H9 (cell line): Measurements from ENCODE around the gene LRRC63. TPM values are rescaled to one million over a fixed set of nuclear protein-coding genes. Genes with fewer than 3 reads are reported as not detected.

ENCODE experiments used
- DNase-seq: peaks from one replicate; pipeline ENCODE4 v3.0.0-alpha.2; 2017
- H2AFZ ChIP-seq: one replicate; pipeline ENCODE4 v1.6.1; 2013; ENCODE audit warnings: mild to moderate bottlenecking, low read length, control low read depth, moderate library complexity
- H2AK5ac ChIP-seq: 2 replicates; pipeline ENCODE4 v1.6.1; 2013; ENCODE audit warnings: low read length, control low read depth, mixed read lengths; ENCODE audit not compliant: insufficient read length
- H2BK120ac ChIP-seq: one replicate; pipeline ENCODE4 v1.6.1; 2013; ENCODE audit warnings: low read depth, mild to moderate bottlenecking, low read length, control low read depth, inconsistent platforms; ENCODE audit not compliant: poor library complexity, severe bottlenecking
- H2BK12ac ChIP-seq: 2 replicates; pipeline ENCODE4 v1.6.1; 2013; ENCODE audit warnings: low read length, control low read depth, mixed read lengths, low read depth; ENCODE audit not compliant: insufficient read length
- H2BK15ac ChIP-seq: 2 replicates; pipeline ENCODE4 v1.6.1; 2013; ENCODE audit warnings: low read depth, low read length, control low read depth
- H2BK20ac ChIP-seq: one replicate; pipeline ENCODE4 v1.6.1; 2013; ENCODE audit warnings: low read depth, mild to moderate bottlenecking, low read length, control low read depth, inconsistent platforms; ENCODE audit not compliant: poor library complexity, severe bottlenecking
- H2BK5ac ChIP-seq: 2 replicates; pipeline ENCODE4 v1.6.1; 2013; ENCODE audit warnings: low read length, control low read depth, mixed read lengths; ENCODE audit not compliant: insufficient read length
- H3K14ac ChIP-seq: 2 replicates; pipeline ENCODE4 v1.6.1; 2013; ENCODE audit warnings: low read length, control low read depth; ENCODE audit not compliant: insufficient read depth
- H3K18ac ChIP-seq: 2 replicates; pipeline ENCODE4 v1.6.1; 2013; ENCODE audit warnings: low read depth, mild to moderate bottlenecking, mixed read lengths, low read length, control low read depth; ENCODE audit not compliant: insufficient read length
- H3K23ac ChIP-seq: 2 replicates; pipeline ENCODE4 v1.6.1; 2013; ENCODE audit warnings: low read length, control low read depth, mixed read lengths, low read depth; ENCODE audit not compliant: insufficient read length
- H3K23me2 ChIP-seq: 2 replicates; pipeline ENCODE4 v1.6.1; 2013; ENCODE audit warnings: low read depth, mild to moderate bottlenecking, mixed read lengths, low read length, control low read depth; ENCODE audit not compliant: insufficient read length, poor library complexity, severe bottlenecking
- H3K27ac ChIP-seq: 2 replicates; pipeline ENCODE4 v1.5.1; 2013; ENCODE audit warnings: low read length, control low read depth, mixed read lengths, low read depth; ENCODE audit not compliant: insufficient read length
- H3K27me3 ChIP-seq: 2 replicates; pipeline ENCODE4 v1.6.1; 2013; ENCODE audit warnings: low read length, control low read depth, inconsistent platforms; ENCODE audit not compliant: insufficient read depth
- H3K4ac ChIP-seq: 2 replicates; pipeline ENCODE4 v1.6.1; 2013; ENCODE audit warnings: low read depth, mild to moderate bottlenecking, control low read depth, inconsistent platforms, low read length, moderate library complexity
- H3K4me1 ChIP-seq: 2 replicates; pipeline ENCODE4 v1.6.1; 2013; ENCODE audit warnings: low read length, control low read depth, inconsistent platforms; ENCODE audit not compliant: insufficient read depth
- H3K4me2 ChIP-seq: 2 replicates; pipeline ENCODE4 v1.6.1; 2013; ENCODE audit warnings: low read length, control low read depth, mixed read lengths; ENCODE audit not compliant: insufficient read length, insufficient read depth
- H3K56ac ChIP-seq: 2 replicates; pipeline ENCODE4 v1.6.1; 2013; ENCODE audit warnings: low read depth, mild to moderate bottlenecking, mixed read lengths, low read length, control low read depth; ENCODE audit not compliant: insufficient read length
- H3K79me1 ChIP-seq: 2 replicates; pipeline ENCODE4 v1.6.1; 2013; ENCODE audit warnings: low read depth, mild to moderate bottlenecking, moderate library complexity, low read length, control low read depth, inconsistent platforms; ENCODE audit not compliant: insufficient read depth, poor library complexity, severe bottlenecking
- H3K79me2 ChIP-seq: 2 replicates; pipeline ENCODE4 v1.6.1; 2013; ENCODE audit warnings: low read length, control low read depth, inconsistent platforms; ENCODE audit not compliant: insufficient read depth
- H3K9ac ChIP-seq: 2 replicates; pipeline ENCODE4 v1.6.1; 2013; ENCODE audit warnings: low read length, control low read depth, mixed read lengths; ENCODE audit not compliant: insufficient read length; ENCODE audit errors: extremely low read depth
- H3K9me3 ChIP-seq: one replicate; pipeline ENCODE4 v1.6.1; 2013; ENCODE audit warnings: low read depth, low read length, inconsistent platforms; ENCODE audit not compliant: control insufficient read depth
- H3T11ph ChIP-seq: one replicate; pipeline ENCODE4 v1.6.1; 2013; ENCODE audit warnings: mild to moderate bottlenecking, low read length, control low read depth, inconsistent platforms
- H4K20me1 ChIP-seq: one replicate; pipeline ENCODE4 v1.6.1; 2013; ENCODE audit not compliant: control insufficient read depth, insufficient read length, insufficient read depth
- H4K5ac ChIP-seq: 2 replicates; pipeline ENCODE4 v1.6.1; 2013; ENCODE audit warnings: low read depth, mild to moderate bottlenecking, mixed read lengths, low read length, control low read depth; ENCODE audit not compliant: insufficient read length
- H4K8ac ChIP-seq: replicated peaks from 2 replicates; pipeline ENCODE4 v1.6.1; 2013; ENCODE audit warnings: low read length, control low read depth, mixed read lengths, low read depth; ENCODE audit not compliant: insufficient read length
- H4K91ac ChIP-seq: 2 replicates; pipeline ENCODE4 v1.6.1; 2013; ENCODE audit warnings: low read depth, mild to moderate bottlenecking, moderate library complexity, mixed read lengths, low read length, control low read depth; ENCODE audit not compliant: insufficient read length
- H3K27ac Mint-ChIP-seq, 3 experiments: 2 replicates in 2 of 3; 3 replicates in 1 of 3; pipeline ENCODE4 v1.8.0; 2020 to 2021; ENCODE audit warnings: mixed read lengths in 3 of 3, mild to moderate bottlenecking in 1 of 3, moderate library complexity in 1 of 3
- H3K27me3 Mint-ChIP-seq: 2 replicates; pipeline ENCODE4 v1.8.0; 2021; ENCODE audit warnings: low read depth, mild to moderate bottlenecking, moderate library complexity, mixed read lengths
- H3K36me3 Mint-ChIP-seq, 3 experiments: 2 replicates in 2 of 3; 3 replicates in 1 of 3; pipeline ENCODE4 v1.8.0; 2020 to 2021; ENCODE audit warnings: low read depth in 3 of 3, mixed read lengths in 3 of 3; ENCODE audit not compliant: insufficient read depth in 1 of 3
- H3K4me1 Mint-ChIP-seq, 2 experiments: 2 replicates each; pipeline ENCODE4 v1.8.0; 2020; ENCODE audit warnings: mixed read lengths in 2 of 2
- H3K4me3 Mint-ChIP-seq, 2 experiments: 2 replicates in 1 of 2; 3 replicates in 1 of 2; pipeline ENCODE4 v1.8.0; 2020 to 2021; ENCODE audit warnings: mild to moderate bottlenecking in 2 of 2, mixed read lengths in 2 of 2, moderate library complexity in 1 of 2
- H3K9me3 Mint-ChIP-seq, 2 experiments: 2 replicates in 1 of 2; 3 replicates in 1 of 2; pipeline ENCODE4 v1.8.0; 2020; ENCODE audit warnings: mild to moderate bottlenecking in 2 of 2, mixed read lengths in 2 of 2, moderate library complexity in 1 of 2
- WGBS: extraction: QIAGEN DNeasy Blood & Tissue Kit; methylation state at CpG from one replicate; pipeline ENCODE4 v1.1.7; 2013; ENCODE audit warnings: missing lambda C conversion rate, low lambda C conversion rate, mixed read lengths; ENCODE audit not compliant: insufficient read length; ENCODE audit errors: extremely low coverage; 5-methylcytosine and 5-hydroxymethylcytosine counted together
- total RNA-seq: library from RNA; stranded (reverse); gene quantifications from 2 replicates; pipeline ENCODE4 v1.2.1, GENCODE V29; 2021
- TF ChIP-seq, protein P1 (sequence below): fragments of 200-600 bp; sonication (generic); conservative IDR thresholded peaks from 3 replicates; pipeline ENCODE4 v1.8.0; 2021; ENCODE audit warnings: antibody characterized with exemption, mild to moderate bottlenecking

LRRC63 gene
- total RNA-seq, 1 experiment from 2014 or later = not detected

DNA sequence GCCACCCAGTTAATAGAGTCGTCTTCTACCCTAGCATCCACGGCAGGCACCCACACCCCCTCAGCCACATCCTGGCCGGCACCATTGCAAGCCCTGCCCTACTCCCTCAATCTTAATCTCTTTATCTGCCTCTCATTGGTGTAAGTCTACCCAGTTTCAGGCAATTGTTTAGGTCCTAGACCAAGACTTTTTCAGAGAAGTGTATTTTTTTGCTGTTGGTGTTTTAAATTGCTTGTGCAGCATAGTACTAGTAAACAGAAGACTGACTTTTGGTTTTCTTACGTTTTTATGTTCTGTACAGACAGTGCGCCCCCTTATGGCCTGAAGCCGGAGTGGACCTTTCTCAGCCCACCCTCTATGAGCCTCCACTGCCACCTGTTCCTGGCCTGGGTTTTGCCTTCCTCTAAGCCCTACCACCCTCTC is 27.4 kb upstream of the LRRC63 start:
- TF ChIP-seq, protein P1, sequence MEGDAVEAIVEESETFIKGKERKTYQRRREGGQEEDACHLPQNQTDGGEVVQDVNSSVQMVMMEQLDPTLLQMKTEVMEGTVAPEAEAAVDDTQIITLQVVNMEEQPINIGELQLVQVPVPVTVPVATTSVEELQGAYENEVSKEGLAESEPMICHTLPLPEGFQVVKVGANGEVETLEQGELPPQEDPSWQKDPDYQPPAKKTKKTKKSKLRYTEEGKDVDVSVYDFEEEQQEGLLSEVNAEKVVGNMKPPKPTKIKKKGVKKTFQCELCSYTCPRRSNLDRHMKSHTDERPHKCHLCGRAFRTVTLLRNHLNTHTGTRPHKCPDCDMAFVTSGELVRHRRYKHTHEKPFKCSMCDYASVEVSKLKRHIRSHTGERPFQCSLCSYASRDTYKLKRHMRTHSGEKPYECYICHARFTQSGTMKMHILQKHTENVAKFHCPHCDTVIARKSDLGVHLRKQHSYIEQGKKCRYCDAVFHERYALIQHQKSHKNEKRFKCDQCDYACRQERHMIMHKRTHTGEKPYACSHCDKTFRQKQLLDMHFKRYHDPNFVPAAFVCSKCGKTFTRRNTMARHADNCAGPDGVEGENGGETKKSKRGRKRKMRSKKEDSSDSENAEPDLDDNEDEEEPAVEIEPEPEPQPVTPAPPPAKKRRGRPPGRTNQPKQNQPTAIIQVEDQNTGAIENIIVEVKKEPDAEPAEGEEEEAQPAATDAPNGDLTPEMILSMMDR = peak; percentile 83
- no CpG with 5 or more reads among the region's 6 CpGs for WGBS
- no peak overlapping the region for H3K27ac Mint-ChIP-seq
- Histone ChIP-seq H2BK20ac (no peak overlapping the region), H3K18ac (no peak overlapping the region), H2BK15ac (no peak overlapping the region), H4K8ac (no peak overlapping the region), H2AFZ (no peak overlapping the region), H3K9ac (no peak overlapping the region), H2AK5ac (no peak overlapping the region), H3K4me1 (peaks cover 3% of the 10 kb centered on the region; the same call in 1 of the 2 replicates), H2BK5ac (no peak overlapping the region), H3K9me3 (no peaks in the 10 kb centered on the region), H4K20me1 (no peaks in the 10 kb centered on the region), H2BK120ac (no peak overlapping the region), H3K56ac (no peak overlapping the region), H2BK12ac (no peak overlapping the region), H3K4ac (no peak overlapping the region), H3K4me2 (no peak overlapping the region), H3K23ac (no peak overlapping the region), H3K79me1 (no peaks in the 10 kb centered on the region), H4K5ac (no peak overlapping the region), H3T11ph (no peak overlapping the region), H3K79me2 (no peaks in the 10 kb centered on the region), H3K23me2 (no peaks in the 10 kb centered on the region), H4K91ac (no peak overlapping the region), H3K27ac (no peak overlapping the region), H3K14ac (no peak overlapping the region), H3K27me3 (no peaks in the 10 kb centered on the region)
- H3K36me3 Mint-ChIP-seq = no peaks in the 10 kb centered on the region
- H3K27me3 Mint-ChIP-seq = no peaks in the 10 kb centered on the region; the same call in 1 of the 2 replicates
- H3K9me3 Mint-ChIP-seq = no peaks in the 10 kb centered on the region
- H3K4me1 Mint-ChIP-seq = peaks cover under 1 to 9% of the 10 kb centered on the region in 2 experiments
- DNase-seq = peak; percentile 66
- no peak overlapping the region for H3K4me3 Mint-ChIP-seq
